ENCODE measurements around the gene GLMN. TPM values are rescaled to one million over a fixed set of nuclear protein-coding genes. Genes with fewer than 3 reads are reported as not detected.

Gene GLMN
- total RNA-seq, 1 experiment from 2014 or later: 10.4 TPM

DNA sequence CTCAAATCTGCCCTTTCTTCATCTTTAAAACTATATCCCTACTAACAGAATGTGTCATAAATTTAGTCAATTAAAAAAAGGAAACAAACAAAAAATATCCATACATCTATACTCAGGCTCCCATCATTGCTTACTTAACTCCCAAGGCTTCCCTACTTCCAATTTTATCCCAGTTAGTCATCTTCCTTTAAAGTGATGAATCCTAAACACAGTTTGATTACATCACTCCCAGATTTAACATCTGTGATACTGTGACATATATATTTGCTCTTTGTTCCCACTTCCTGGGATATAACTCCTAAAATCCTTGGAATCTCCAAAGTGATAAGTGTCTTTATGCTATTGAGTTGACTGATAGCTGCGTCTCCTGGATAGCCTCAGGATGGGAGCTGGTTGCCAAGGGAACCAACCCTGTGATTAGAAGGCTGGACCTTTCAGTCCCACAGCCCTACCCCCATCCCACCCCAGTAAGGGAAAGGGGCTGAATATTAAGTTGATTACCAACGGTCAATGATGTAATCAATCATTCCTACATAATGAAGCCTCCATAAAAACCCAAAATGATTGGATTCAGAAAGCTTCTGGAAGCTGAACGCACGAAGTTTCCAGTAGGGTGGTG is 21.6 kb downstream of the GLMN start:
- Histone ChIP-seq H3K36me3 (ENCODE audit: control insufficient read depth, insufficient read depth, low read length) (no peaks in the 10 kb centered on the region), H3K9me3 (ENCODE audit: control insufficient read depth, insufficient read depth, low read depth, low read length) (no peaks in the 10 kb centered on the region), H3K27ac (ENCODE audit: low read length) (no peak overlapping the region), H3K27me3 (ENCODE audit: control insufficient read depth, insufficient read depth, low read length) (no peaks in the 10 kb centered on the region), H3K4me1 (ENCODE audit: control insufficient read depth, insufficient read depth, low read length) (no peaks in the 10 kb centered on the region), H3K4me3 (ENCODE audit: low read depth in 2 of 2, low read length in 2 of 2) (no peak overlapping the region)
- TF ChIP-seq, protein P1, sequence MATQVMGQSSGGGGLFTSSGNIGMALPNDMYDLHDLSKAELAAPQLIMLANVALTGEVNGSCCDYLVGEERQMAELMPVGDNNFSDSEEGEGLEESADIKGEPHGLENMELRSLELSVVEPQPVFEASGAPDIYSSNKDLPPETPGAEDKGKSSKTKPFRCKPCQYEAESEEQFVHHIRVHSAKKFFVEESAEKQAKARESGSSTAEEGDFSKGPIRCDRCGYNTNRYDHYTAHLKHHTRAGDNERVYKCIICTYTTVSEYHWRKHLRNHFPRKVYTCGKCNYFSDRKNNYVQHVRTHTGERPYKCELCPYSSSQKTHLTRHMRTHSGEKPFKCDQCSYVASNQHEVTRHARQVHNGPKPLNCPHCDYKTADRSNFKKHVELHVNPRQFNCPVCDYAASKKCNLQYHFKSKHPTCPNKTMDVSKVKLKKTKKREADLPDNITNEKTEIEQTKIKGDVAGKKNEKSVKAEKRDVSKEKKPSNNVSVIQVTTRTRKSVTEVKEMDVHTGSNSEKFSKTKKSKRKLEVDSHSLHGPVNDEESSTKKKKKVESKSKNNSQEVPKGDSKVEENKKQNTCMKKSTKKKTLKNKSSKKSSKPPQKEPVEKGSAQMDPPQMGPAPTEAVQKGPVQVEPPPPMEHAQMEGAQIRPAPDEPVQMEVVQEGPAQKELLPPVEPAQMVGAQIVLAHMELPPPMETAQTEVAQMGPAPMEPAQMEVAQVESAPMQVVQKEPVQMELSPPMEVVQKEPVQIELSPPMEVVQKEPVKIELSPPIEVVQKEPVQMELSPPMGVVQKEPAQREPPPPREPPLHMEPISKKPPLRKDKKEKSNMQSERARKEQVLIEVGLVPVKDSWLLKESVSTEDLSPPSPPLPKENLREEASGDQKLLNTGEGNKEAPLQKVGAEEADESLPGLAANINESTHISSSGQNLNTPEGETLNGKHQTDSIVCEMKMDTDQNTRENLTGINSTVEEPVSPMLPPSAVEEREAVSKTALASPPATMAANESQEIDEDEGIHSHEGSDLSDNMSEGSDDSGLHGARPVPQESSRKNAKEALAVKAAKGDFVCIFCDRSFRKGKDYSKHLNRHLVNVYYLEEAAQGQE (IDR thresholded peaks at IDR 0.05; ENCODE audit: insufficient read depth in 1 of 2, low read depth in 2 of 2, low read length in 1 of 2): no peak
- no peak for TF ChIP-seq TCF7L2 (IDR thresholded peaks at IDR 0.05; ENCODE audit: low read depth, low read length)
- no peak for TF ChIP-seq POLR2AphosphoS5 (IDR thresholded peaks at IDR 0.05; ENCODE audit: low read depth, low read length)
- TF ChIP-seq SIN3A (IDR thresholded peaks at IDR 0.05; ENCODE audit: borderline replicate concordance, insufficient read depth, low read depth, low read length): no peak
- TF ChIP-seq, protein P2, sequence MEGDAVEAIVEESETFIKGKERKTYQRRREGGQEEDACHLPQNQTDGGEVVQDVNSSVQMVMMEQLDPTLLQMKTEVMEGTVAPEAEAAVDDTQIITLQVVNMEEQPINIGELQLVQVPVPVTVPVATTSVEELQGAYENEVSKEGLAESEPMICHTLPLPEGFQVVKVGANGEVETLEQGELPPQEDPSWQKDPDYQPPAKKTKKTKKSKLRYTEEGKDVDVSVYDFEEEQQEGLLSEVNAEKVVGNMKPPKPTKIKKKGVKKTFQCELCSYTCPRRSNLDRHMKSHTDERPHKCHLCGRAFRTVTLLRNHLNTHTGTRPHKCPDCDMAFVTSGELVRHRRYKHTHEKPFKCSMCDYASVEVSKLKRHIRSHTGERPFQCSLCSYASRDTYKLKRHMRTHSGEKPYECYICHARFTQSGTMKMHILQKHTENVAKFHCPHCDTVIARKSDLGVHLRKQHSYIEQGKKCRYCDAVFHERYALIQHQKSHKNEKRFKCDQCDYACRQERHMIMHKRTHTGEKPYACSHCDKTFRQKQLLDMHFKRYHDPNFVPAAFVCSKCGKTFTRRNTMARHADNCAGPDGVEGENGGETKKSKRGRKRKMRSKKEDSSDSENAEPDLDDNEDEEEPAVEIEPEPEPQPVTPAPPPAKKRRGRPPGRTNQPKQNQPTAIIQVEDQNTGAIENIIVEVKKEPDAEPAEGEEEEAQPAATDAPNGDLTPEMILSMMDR (IDR thresholded peaks at IDR 0.05): no peak
- in situ Hi-C loops (cut with HindIII; ENCODE audit: low pct_unique_long_range_greater_than_20kb, low sequenced_read_pairs): no loop called here
- DNase-seq (ENCODE audit: low read depth, low spot score) (no peak), ATAC-seq (no peak)
- BruUV-seq (replicated peaks): no TSS peak
- intact Hi-C loops (cut with micrococcal nuclease; ENCODE audit: unreplicated experiment): no loop called here
- POLR2A ChIA-PET: no interaction called here
- CTCF ChIA-PET: no interaction called here

DNA sequence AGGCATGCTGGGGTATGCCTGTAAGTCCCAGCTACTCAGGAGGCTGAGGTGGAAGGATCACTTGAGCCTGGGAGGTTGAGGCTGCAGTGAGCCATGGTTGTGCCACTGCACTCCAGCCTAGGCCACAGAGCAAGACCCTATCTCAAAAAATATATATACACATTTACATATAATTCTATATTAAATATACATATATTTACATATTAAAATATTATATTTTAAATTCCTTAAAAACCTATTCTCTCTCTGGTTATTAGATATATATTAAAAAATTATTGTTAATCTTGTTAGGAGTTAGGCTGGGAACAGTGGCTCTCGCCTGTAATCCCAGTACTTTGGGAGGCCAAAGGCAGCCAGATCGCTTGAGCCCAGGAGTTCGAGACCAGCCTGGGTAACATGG is 22.7 kb downstream of the GLMN start:
- intact Hi-C loops (cut with micrococcal nuclease; ENCODE audit: unreplicated experiment): no loop called here
- in situ Hi-C loops (cut with HindIII; ENCODE audit: low pct_unique_long_range_greater_than_20kb, low sequenced_read_pairs): no loop called here
- POLR2A ChIA-PET: no interaction called here
- DNase-seq (ENCODE audit: low read depth, low spot score): no peak
- Histone ChIP-seq H3K4me3 (ENCODE audit: low read depth in 2 of 2, low read length in 2 of 2) (no peak overlapping the region), H3K27me3 (ENCODE audit: control insufficient read depth, insufficient read depth, low read length) (no peaks in the 10 kb centered on the region), H3K9me3 (ENCODE audit: control insufficient read depth, insufficient read depth, low read depth, low read length) (no peaks in the 10 kb centered on the region), H3K4me1 (ENCODE audit: control insufficient read depth, insufficient read depth, low read length) (no peaks in the 10 kb centered on the region), H3K27ac (ENCODE audit: low read length) (no peak overlapping the region), H3K36me3 (ENCODE audit: control insufficient read depth, insufficient read depth, low read length) (no peaks in the 10 kb centered on the region)
- no peak for ATAC-seq
- BruUV-seq (replicated peaks): no TSS peak
- CTCF ChIA-PET: no interaction called here
- TF ChIP-seq POLR2AphosphoS5 (IDR thresholded peaks at IDR 0.05; ENCODE audit: low read depth, low read length) (no peak), TCF7L2 (IDR thresholded peaks at IDR 0.05; ENCODE audit: low read depth, low read length) (no peak), SIN3A (IDR thresholded peaks at IDR 0.05; ENCODE audit: borderline replicate concordance, insufficient read depth, low read depth, low read length) (no peak)
- TF ChIP-seq, protein P1 (IDR thresholded peaks at IDR 0.05; ENCODE audit: insufficient read depth in 1 of 2, low read depth in 2 of 2, low read length in 1 of 2): no peak
- TF ChIP-seq, protein P2 (IDR thresholded peaks at IDR 0.05): no peak
